ENCODE measurements around the gene TP63.
"Not testable (repeated sequence)": the region's sequence is repeated elsewhere in the genome, so short reads cannot be mapped to it uniquely, and the experiment has no call there.

TP63 gene

GRCh38 chr3:189744235-189744634 is 113.0 kb downstream of the TP63 start:
- Histone ChIP-seq H3K79me2 (no peaks in the 10 kb centered on the region), H3K9ac (no peak overlapping the region), H3K36me3 (ENCODE audit: control insufficient read depth, insufficient read depth, low read length) (no peaks in the 10 kb centered on the region), H3K9me3 (ENCODE audit: control insufficient read depth, low read length) (no peaks in the 10 kb centered on the region), H3K27ac (no peak overlapping the region), H3K4me3 (ENCODE audit: low read depth, low read length) (no peak overlapping the region), H2AFZ (no peak overlapping the region), H3K27me3 (ENCODE audit: control insufficient read depth, insufficient read depth, low read length) (no peaks in the 10 kb centered on the region), H3K4me1 (no peaks in the 10 kb centered on the region), H3K4me2 (ENCODE audit: low read length) (no peak overlapping the region)
- TF ChIP-seq CTCF (IDR thresholded peaks at IDR 0.05): no peak

- Histone ChIP-seq H3K4me2 (ENCODE audit: low read length) (no peak overlapping the region), H3K79me2 (no peaks in the 10 kb centered on the region), H3K9me3 (ENCODE audit: control insufficient read depth, low read length) (no peaks in the 10 kb centered on the region), H3K36me3 (ENCODE audit: control insufficient read depth, insufficient read depth, low read length) (no peaks in the 10 kb centered on the region), H2AFZ (no peak overlapping the region), H3K4me3 (ENCODE audit: low read depth, low read length) (no peak overlapping the region), H3K27ac (no peak overlapping the region), H3K4me1 (no peaks in the 10 kb centered on the region), H3K27me3 (ENCODE audit: control insufficient read depth, insufficient read depth, low read length) (no peaks in the 10 kb centered on the region), H3K9ac (no peak overlapping the region)
- no peak for TF ChIP-seq CTCF (IDR thresholded peaks at IDR 0.05)
Observed at GRCh38 chr3:189745622-189746021, 114.4 kb downstream of the TP63 start.

GRCh38 chr3:189748046-189748445 is 116.9 kb downstream of the TP63 start:
- H3K36me3 ChIP-seq (ENCODE audit: control insufficient read depth, insufficient read depth, low read length): no peaks in the 10 kb centered on the region
- no peaks in the 10 kb centered on the region for H3K27me3 ChIP-seq (ENCODE audit: control insufficient read depth, insufficient read depth, low read length)
- no peak overlapping the region for H3K9ac ChIP-seq
- H3K4me2 ChIP-seq (ENCODE audit: low read length): no peak overlapping the region
- no peaks in the 10 kb centered on the region for H3K4me1 ChIP-seq
- H3K4me3 ChIP-seq (ENCODE audit: low read depth, low read length): no peak overlapping the region
- TF ChIP-seq CTCF (IDR thresholded peaks at IDR 0.05): no peak
- no peak overlapping the region for H2AFZ ChIP-seq
- no peak overlapping the region for H3K27ac ChIP-seq
- H3K9me3 ChIP-seq (ENCODE audit: control insufficient read depth, low read length): no peaks in the 10 kb centered on the region
- H3K79me2 ChIP-seq: no peaks in the 10 kb centered on the region

- not testable (repeated sequence) for H3K4me3 ChIP-seq (ENCODE audit: low read depth, low read length); H2AFZ ChIP-seq; H3K4me2 ChIP-seq (ENCODE audit: low read length); H3K79me2 ChIP-seq; H3K27ac ChIP-seq; H3K36me3 ChIP-seq (ENCODE audit: control insufficient read depth, insufficient read depth, low read length); H3K27me3 ChIP-seq (ENCODE audit: control insufficient read depth, insufficient read depth, low read length); H3K4me1 ChIP-seq; H3K9me3 ChIP-seq (ENCODE audit: control insufficient read depth, low read length); H3K9ac ChIP-seq
Observed at GRCh38 chr3:189750972-189751371, 119.8 kb downstream of the TP63 start.

- no peaks in the 10 kb centered on the region for H3K9me3 ChIP-seq (ENCODE audit: control insufficient read depth, low read length)
- no peaks in the 10 kb centered on the region for H3K27me3 ChIP-seq (ENCODE audit: control insufficient read depth, insufficient read depth, low read length)
- no peak overlapping the region for H3K4me2 ChIP-seq (ENCODE audit: low read length)
- no peak overlapping the region for H2AFZ ChIP-seq
- no peak overlapping the region for H3K9ac ChIP-seq
- H3K4me1 ChIP-seq: no peaks in the 10 kb centered on the region
- no peak overlapping the region for H3K27ac ChIP-seq
- H3K36me3 ChIP-seq (ENCODE audit: control insufficient read depth, insufficient read depth, low read length): no peaks in the 10 kb centered on the region
- H3K4me3 ChIP-seq (ENCODE audit: low read depth, low read length): no peak overlapping the region
- H3K79me2 ChIP-seq: no peaks in the 10 kb centered on the region
- no peak for TF ChIP-seq CTCF (IDR thresholded peaks at IDR 0.05)
Observed at GRCh38 chr3:189754356-189754755, 123.2 kb downstream of the TP63 start.
